RCC 7860 (cell line): ENCODE data around the gene GTF2IRD1.

Experiments
- DNase-seq: peaks from one replicate; pipeline ENCODE4 v3.0.0-alpha.2; 2015; ENCODE audit warnings: low spot score
- FAIRE-seq: peaks from 2 replicates; lab custom pipeline; 2012; peaks lifted over from hg19 to GRCh38; lab: Jason Lieb, UNC

The GTF2IRD1 gene

DNA sequence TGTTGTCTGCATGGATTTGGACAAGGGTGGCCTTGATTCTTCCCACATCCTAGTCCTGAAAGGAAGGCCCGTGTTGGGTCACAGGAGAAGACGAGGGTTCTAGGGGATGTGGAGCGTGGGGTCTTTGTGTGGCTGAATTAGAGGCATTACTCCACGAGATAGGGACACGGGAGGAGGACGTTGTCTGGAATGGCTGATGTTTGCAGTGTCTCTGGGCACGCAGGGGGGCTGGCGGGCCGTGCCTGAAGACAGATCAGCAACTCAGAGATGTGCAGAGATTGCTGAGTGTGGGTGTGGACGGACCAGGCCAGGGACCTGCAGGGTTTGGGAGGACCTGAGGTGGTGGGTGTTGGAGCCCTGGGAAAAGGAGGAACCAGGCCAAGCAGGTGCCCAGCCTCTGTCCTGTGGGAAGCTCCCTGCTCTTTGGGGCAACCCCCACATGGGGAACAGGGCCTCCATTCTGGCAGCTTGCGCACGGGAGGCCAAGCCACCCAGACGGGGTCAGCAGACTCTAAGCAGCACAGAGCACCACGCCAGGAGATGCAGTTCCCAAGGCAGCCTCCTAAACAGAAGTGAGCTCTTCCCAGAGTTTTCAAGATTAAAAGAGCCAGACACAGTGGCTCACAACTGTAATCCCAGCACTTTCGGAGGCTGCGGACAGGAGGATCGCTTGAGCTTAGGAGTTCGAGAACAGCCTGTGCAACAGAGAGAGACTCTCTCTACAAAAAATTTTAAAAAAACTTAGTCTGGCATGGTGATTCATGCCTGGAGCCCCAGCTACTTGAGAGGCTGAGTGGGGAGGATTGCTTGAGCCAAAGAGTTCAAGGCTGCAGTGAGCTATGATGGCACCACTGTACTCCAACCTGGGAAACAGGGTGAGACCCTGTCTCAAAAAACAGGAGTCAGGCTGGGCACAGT lies 132.8 kb downstream of the GTF2IRD1 start:
- DNase-seq, result peak; percentile 41
- no peak for FAIRE-seq

DNA sequence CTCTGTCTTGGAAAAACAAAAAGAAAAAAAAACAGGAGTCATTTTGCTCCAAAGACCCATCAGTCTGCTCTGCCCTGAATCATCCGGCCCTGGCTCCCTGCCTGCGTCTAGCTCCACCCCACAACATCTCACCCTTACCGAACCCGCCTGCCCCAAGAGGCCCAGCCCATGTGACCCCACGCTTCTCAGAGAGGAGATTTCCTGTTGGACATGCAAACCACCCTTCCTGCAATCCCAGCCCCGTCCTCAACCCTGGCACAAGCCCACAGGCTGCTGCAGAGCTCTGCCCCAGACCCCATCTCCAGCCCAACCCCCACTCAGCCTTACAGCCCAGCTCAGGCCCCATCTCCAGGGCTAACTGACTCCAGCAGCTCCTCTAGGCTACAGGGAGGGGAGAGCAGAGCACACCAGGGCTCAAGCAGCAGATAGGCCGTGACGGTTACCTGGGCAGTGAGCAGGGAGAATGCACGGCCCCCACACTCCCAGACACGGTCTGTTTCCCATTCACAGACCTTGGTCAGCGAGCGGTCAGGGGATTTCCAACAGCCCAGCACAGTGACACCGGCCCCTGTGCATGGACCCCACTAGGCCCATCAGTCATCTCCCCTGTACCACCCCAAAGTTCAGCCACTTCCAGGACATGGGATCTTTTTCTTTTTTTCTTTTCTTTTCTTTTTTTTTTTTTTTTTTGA lies 133.9 kb downstream of the GTF2IRD1 start:
- DNase-seq (peak; percentile 99), FAIRE-seq (peak; percentile 95)

DNA sequence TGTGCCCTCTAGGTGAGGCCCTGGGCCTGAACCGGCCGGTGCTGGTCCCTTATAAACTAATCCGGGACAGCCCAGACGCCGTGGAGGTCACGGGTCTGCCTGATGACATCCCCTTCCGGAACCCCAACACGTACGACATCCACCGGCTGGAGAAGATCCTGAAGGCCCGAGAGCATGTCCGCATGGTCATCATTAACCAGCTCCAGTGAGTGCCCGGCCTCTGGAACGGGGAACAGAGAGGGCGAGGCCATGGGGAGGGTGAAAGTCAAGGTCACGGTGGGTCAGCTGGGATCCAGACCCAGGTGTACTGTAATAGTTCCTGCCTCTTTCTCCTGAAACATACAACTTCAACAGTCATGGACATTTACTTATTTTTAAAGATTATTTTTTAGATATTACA lies 137.1 kb downstream of the GTF2IRD1 start:
- FAIRE-seq (no peak), DNase-seq (no peak)

DNA sequence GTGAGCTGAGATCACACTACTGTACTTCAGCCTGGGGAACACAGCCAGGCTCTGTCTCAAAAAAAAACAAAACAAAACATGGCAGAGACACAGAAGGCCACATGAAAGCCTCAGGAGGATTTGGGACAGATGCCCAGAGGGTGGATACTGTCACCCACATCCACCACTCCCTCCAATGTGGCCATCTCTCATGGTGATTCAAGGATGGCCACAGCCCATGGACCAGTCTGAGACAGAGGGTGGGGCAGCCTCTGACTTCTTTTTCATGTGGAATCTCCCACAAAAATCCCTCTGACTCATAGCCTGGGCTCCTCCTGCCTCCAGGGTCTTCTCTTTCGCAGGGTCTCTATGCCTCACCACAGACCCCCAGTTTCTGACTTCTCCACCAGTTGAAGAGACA lies 144.9 kb downstream of the GTF2IRD1 start:
- peak; percentile 35 for DNase-seq

DNA sequence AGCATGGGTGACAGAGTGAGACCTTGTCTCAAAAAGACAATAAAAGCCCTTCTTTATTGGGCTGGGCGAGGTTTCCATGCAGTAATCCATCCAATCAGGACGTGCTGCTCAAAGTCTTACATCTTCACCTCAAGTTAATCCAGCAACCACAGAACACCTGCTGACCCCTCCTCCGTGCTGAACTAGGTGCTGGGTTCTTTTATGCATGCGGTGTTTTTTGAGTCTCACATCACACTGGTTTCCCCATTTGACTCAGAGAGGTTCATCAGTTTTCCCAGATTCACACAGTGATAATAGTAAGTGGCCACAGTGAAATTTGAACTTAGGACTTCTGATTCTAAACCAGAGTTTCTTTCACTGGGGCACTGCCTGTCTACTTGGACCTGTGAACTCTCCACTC lies 145.5 kb downstream of the GTF2IRD1 start:
- FAIRE-seq, result no peak
- no peak for DNase-seq

More for the DNA sequence above, 144.9 kb downstream of the GTF2IRD1 start:
- peak; percentile 24 for FAIRE-seq

DNA sequence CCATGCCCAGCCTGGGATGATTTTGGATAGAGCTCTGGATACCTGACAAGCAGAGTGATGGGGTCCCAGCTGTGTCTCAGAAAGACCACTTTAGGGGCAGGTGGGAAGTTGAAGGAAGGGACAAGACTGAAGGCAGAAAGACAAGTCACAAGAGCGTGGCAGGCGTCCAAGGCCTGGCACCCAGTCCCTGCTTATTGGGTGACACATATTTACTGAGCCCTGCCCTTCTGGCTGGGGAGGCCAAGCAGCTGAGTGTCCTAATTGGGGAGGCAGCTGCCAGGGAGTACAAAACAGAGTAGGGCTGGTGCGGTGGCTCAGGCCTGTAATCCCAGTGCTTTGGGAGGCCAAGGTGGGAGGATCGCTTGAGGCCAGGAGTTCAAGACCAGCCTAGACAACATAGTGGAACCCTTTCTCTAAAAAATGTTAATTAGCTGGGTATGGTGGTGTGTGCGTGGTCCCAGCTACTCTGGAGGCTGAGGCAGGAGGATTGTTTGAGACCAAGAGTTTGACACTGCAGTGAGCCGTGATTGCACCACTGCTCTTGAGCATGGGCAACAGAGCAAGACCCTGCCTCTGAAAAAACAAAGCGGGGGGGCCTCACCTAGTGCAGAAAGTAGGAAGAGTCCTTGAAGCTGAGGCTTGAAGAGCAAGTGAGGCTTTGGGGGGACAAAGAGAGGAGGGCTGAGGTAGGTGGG lies 150.8 kb downstream of the GTF2IRD1 start:
- DNase-seq, result peak; percentile 44
- no peak for FAIRE-seq

DNA sequence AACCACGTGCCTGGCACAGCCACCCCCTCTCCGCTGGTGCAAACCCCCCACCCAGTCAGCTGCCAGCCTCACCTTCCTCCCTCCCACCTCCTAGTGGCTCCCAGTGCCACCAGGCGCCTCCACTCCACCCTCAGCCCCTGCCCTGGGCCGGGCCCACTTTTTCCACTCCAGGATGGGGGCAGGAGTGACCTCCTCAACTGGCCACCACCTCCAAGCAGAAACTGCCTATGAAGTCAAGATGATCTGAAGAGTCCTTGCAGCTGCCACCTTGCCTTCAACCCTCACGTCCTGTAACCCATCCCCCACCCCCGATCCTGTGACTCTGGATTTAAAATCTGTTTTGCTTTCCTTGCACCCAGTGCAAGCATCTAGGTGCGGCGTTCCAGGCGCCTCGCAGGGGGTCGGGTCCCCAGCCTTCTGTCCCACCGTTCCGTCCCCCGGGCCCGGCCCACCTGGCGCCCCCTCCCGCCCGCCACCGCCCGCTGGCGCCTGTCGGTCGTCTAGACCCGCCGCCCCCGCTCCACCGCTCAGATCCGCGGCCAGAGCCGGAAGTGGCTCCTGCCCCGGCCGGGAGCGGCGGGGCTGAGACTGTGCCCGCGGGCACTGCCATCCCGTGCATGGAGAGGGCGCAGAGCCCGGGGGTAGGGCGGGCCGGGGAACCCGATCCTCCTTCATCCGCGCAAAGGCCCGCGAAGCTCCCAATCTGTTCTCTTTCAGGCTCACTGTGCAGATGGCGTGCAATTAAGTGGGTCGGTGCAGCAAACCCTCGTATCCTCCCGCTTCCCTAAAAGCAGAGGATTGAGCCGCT lies 152.6 kb downstream of the GTF2IRD1 start:
- no peak for FAIRE-seq
- DNase-seq, result peak; percentile 26

DNA sequence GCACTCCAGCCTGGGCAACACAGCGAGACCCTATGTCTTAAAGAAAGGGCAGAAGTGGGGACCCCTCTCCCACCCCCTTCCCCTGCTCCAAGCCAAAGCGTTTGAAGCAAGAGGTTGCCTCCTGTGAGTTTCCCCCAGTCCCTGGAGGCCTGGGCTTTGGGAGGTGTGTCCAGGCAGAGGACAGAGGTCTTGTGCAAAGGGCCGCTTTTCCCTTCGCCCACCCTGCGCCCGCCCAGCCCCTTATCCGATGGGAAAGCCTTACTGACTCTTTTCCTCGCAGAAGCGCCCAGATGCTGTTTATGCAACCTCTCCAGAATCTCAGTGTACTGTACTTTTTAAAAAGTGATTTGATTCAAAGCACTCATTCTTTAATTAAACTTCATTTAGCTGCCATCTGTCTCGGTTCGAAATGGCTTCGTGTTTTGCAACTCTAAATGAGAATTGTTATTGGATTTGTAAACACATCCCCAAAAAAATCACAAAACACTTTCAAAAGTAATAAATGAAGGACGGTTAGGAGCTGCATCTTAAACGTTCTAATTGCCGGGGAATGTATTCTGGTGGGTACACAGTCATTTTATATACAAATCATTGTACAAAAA lies 153.3 kb downstream of the GTF2IRD1 start:
- no peak for DNase-seq
- no peak for FAIRE-seq

DNA sequence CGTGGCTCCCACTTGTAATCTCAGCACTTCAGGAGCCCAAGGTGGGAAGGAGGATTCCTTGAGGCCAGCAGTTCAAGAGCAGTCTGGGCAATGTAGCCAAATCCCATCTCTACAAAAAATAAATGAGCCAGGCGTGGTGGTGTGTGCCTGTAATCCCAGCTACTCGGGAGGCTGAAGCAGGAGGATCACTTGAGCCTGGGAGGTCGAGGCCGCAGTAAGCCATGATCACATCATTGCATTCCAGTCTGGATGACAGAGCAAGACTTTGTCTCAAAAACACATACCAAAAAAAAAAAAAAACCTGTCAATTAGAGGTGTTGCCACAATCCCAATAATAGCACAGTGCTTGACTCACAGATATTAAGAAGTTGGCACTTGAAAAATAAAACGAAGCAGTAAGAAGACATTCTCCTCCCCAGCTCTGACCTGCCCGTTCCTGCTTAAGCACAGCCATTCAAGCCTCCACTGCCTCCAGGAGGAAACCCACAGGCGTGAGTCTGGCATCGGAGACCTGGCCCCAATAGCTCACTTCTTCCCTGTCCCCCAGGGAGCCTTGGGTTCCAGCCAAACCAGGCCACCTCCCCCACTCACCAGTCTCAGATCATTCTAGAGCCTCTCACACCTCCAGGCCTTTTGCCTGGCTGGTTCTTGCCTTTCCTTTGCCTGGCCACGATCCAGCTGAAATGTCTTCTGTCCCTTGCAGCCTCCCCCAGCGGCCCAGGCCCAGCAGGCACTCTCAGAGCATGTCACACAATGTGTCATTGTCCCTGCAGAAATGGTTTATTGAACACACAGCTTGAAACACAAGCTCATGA lies 158.5 kb downstream of the GTF2IRD1 start:
- DNase-seq (peak; percentile 82), FAIRE-seq (peak; percentile 79)

DNA sequence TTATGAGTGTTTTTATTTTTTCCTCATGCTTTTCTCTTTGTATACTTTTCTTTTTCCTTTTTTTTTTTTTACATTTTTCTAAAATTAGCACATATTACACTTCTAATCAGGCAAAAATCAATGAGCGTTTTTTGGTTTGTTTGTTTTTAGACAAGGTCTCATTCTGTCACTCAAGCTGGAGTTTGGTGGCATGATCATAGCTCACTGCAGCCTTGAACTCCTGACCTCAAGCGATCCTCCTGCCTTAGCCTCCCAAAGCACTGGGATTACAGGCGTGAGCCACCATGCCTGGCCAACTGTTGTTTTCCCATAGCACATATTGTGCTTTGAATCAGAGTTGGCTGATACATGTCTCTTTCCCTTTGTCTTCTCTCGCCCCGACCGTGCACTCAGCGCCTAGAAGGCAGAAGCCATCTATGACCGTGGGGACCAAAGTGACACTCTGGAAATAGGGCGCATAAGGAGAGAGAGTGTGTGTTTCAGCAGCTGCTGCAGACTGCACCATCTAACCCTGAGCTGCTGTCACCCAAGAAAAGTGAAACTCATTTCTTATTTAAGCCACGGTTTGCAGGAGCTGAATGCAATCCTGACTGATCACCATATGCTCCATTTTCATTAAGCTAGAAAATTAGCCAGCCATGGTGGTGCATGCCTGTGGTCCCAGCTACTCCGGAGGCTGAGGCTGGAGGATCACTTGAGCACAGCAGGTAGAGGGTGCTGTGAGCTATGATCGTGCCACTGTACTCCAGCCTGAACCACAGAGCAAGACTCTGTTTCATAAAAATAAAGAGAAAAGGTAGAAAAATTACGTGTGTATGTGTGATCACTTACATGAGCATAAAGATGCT lies 162.5 kb downstream of the GTF2IRD1 start:
- no peak for DNase-seq
- FAIRE-seq, result no peak

DNA sequence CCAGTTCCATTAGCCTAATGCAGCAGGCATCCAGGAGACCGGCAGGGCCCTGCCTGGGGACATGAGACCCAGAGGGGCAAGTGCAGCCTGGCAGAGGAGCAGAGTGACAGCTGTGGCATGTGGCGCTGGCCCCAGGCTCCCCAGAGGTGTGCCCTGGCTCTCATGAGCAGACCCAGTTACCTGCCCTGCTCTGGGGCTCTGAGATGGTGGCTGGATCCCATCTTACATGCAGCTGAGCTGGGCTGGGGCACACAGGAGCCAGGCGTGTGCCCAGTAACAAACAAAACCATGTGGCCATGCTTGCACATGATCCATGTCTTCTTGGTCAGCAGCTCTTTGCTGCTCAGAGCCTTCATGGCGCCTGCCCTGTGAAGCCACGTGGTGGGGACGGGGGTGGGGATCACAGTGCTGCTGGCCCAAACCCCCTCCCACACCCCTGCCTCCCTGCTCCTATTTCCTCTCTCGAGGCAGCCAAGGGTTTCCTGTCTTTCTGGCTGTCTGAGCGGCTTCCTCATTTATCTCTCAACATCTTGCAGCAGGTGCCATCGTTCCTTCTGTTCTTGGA lies 163.6 kb downstream of the GTF2IRD1 start:
- FAIRE-seq, result no peak

DNA sequence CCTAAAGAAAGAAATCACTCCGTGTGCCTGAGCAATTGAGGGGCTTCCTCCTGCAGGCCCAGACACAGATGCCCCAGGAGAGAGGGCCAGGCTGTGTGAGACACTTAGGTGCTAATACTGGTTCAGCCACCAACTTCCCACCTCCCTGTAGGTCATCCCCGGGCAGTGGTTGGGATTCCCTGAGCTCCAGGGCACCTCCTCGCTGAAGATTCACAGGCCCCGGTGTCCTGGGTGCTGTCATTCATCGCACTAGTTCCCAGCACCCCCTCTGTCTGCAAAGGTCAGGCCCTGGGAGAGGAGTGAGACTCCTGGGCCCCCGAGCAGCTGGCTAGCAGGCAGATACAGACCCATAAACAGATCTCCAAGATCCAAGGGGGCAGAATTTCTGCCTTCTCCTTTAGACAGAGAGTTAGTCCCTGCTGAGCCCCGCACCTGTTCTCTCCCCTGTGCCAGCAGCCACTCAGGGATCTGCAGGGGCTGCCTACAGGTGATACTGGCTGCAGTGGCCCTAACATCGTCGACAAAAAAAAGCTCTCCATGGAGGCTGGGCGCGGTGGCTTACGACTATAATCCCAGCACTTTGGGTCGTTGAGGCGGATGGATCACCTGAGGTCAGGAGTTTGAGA lies 165.6 kb downstream of the GTF2IRD1 start:
- no peak for FAIRE-seq

More for the DNA sequence above, 163.6 kb downstream of the GTF2IRD1 start:
- DNase-seq, result no peak

DNA sequence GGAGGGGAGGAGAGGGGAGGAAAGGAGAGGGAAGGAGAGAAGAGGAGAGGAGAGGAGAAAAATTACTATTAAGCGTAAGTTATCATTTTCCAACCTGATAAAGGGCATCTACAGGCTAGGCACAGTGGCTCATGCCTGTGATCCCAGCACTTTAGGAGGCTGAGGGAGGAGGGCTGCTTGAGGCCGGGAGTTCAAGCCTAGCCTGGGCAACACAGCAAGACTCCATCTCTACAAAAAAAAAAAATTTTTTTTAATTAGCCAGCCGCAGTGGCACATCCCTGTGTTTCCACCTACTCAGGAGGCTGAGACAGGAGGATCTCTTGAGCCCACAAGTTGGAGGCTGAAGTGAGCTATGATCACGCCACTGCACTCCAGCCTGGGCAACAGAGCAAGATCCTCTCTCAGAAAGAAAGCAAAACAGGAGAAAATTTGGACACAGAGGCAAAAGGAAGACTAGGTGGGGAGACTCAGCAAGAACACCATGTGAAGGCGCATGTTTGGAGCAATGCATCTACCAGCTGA lies 168.6 kb downstream of the GTF2IRD1 start:
- no peak for DNase-seq

More for the DNA sequence above, 165.6 kb downstream of the GTF2IRD1 start:
- DNase-seq, result no peak

DNA sequence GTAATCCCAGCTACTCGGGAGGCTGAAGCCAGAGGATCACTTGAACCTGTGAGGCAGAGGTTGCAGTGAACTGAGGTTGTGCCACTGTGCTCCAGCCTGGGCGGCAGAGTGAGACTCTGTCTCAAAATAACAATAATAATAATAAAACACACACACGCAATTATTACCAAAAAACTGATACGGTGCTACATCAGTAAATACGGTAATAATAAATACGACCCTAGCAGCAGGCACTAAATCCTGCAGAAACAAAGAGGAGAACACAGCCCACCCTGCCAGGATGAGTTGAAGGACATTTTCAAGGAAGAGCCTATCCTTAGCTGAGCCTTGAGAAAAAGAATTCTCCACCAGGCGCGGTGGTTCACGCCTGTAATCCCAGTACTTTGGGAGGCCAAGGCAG lies 169.4 kb downstream of the GTF2IRD1 start:
- DNase-seq (no peak), FAIRE-seq (no peak)

More for the DNA sequence above, 168.6 kb downstream of the GTF2IRD1 start:
- no peak for FAIRE-seq

DNA sequence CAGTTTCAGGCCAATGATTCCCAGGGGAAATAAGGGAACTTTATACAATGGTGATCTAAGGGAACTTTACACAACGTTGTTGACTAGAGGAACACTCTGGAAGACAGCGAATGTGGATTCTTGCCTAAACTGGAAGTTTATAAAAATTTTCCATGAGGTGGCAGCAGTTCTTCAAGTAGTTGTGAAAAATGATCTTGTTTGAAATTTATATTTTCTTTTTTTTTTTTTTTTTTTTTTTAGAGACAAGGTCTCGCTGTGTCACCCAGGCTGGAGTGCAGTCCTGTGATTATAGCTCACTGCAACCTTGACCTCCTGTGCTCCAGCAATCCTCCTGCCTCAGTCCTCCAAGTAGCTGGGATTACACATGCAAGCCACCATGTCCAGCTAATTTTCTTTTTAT lies 171.7 kb downstream of the GTF2IRD1 start:
- FAIRE-seq, result no peak

DNA sequence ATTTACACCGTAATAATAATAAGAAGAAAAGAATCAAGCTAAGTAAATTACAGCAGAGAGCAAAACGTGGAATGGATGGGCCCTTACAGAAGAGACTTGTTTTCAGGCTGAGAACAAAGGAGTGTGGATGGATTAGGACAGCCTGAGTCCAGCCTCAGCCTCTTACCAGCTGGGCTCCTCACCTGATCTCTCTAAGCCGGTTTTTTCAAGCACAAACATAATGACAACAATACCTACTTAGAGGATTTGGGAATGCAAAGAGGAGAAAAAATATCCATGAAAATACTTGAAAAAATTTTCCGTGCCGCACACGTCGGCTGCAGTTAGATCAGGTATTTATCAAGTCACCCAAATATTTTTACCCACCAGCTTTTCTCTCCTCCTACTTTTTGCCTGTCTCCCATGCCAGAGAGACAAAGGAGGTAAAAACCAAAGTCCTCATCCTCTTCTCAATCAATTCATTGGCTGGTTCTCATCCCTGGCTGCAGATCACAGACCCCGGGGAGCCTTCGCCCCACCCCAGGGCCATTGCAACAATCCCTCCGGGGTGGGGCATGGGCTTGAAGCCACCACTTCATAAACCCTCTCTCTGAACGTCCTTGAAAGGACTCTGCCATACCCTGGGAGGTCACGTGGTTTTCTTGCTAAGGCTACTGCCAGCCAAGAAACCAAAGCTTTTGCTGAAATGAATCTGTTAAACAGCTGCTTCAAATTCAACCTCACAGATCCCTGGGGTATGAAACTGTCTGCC lies 174.1 kb downstream of the GTF2IRD1 start:
- DNase-seq (no peak), FAIRE-seq (no peak)

More for the DNA sequence above, 171.7 kb downstream of the GTF2IRD1 start:
- DNase-seq, result peak; percentile 6

DNA sequence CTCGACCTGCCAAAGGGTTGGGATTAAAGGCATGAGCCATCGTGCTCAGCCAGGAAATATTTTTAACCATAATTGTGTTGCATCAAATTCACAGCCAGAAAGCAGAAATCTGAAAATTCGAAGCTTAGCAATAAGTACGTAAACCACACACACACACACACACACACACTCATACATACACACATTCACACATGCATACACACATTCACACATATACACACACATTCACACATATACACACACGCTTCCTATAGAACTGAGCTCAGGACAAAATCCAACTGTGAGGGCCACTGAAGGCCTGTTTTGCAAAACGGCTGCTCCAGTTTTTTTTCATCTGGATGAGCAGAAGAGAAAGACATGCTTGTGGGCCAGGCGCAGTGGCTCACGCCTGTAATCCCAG lies 178.8 kb downstream of the GTF2IRD1 start:
- FAIRE-seq (no peak), DNase-seq (no peak)
